ENCODE measurements around the gene KRT6B.

KRT6B gene

GRCh38 chr12:52436828-52437474, 15.0 kb downstream of the KRT6B start:
- no peak for FAIRE-seq

GRCh38 chr12:52436000-52436827, 15.7 kb downstream of the KRT6B start:
- FAIRE-seq (peak; percentile 17), DNase-seq (ENCODE audit: low spot score) (peak; percentile 66)

More at GRCh38 chr12:52436828-52437474, 15.0 kb downstream of the KRT6B start:
- DNase-seq (ENCODE audit: low spot score) = no peak

GRCh38 chr12:52435659-52435999, 16.3 kb downstream of the KRT6B start:
- DNase-seq (ENCODE audit: low spot score) = no peak
- FAIRE-seq = no peak

- no peak for DNase-seq (ENCODE audit: low spot score)
- FAIRE-seq = peak; percentile 62
These were observed 17.0 kb downstream of the KRT6B start for GRCh38 chr12:52434760-52435530.

- FAIRE-seq = peak; percentile 52
- DNase-seq (ENCODE audit: low spot score) = peak; percentile 70
These were observed 17.7 kb downstream of the KRT6B start, which contains the start of gene KRT75 for GRCh38 chr12:52434081-52434733. Gene KRT75, minus strand, starts transcription at chr12:52434371. Its CDS starts 67 bp downstream, at chr12:52434304.

- peak; percentile 63 for FAIRE-seq
These were observed 18.4 kb downstream of the KRT6B start for GRCh38 chr12:52433501-52434080.

GRCh38 chr12:52432559-52433207, 19.3 kb downstream of the KRT6B start:
- DNase-seq (ENCODE audit: low spot score) = no peak
- peak; percentile 9 for FAIRE-seq

More at GRCh38 chr12:52433501-52434080, 18.4 kb downstream of the KRT6B start:
- no peak for DNase-seq (ENCODE audit: low spot score)

GRCh38 chr12:52428121-52428520, 23.8 kb downstream of the KRT6B start:
- DNase-seq (ENCODE audit: low spot score) (no peak), FAIRE-seq (no peak)

GRCh38 chr12:52427083-52427482, 24.9 kb downstream of the KRT6B start:
- DNase-seq (ENCODE audit: low spot score) (no peak), FAIRE-seq (no peak)

- FAIRE-seq (no peak), DNase-seq (ENCODE audit: low spot score) (no peak)
These were observed 25.9 kb downstream of the KRT6B start for GRCh38 chr12:52426034-52426433.

GRCh38 chr12:52425466-52425865, 26.5 kb downstream of the KRT6B start:
- DNase-seq (ENCODE audit: low spot score) = no peak
- FAIRE-seq = no peak

- FAIRE-seq = no peak
- DNase-seq (ENCODE audit: low spot score) = no peak
These were observed 28.1 kb downstream of the KRT6B start for GRCh38 chr12:52423661-52424500.

- no peak for FAIRE-seq
- no peak for DNase-seq (ENCODE audit: low spot score)
These were observed 28.9 kb downstream of the KRT6B start for GRCh38 chr12:52423035-52423434.

- peak; percentile 39 for DNase-seq (ENCODE audit: low spot score)
- no peak for FAIRE-seq
These were observed 32.3 kb downstream of the KRT6B start for GRCh38 chr12:52419656-52420055.

- no peak for DNase-seq (ENCODE audit: low spot score)
- FAIRE-seq = no peak
These were observed 33.3 kb downstream of the KRT6B start for GRCh38 chr12:52418576-52419110.

GRCh38 chr12:52417740-52418139, 34.2 kb downstream of the KRT6B start:
- DNase-seq (ENCODE audit: low spot score) (no peak), FAIRE-seq (no peak)

GRCh38 chr12:52416795-52417194, 35.2 kb downstream of the KRT6B start:
- no peak for DNase-seq (ENCODE audit: low spot score)
- no peak for FAIRE-seq

- DNase-seq (ENCODE audit: low spot score) (no peak), FAIRE-seq (peak; percentile 83)
These were observed 35.8 kb downstream of the KRT6B start for GRCh38 chr12:52415870-52416750.
